Measurements from ENCODE around the gene ENDOU. TPM values are rescaled to one million over a fixed set of nuclear protein-coding genes. Genes with fewer than 3 reads are reported as not detected.

The ENDOU gene
- total and polyA plus RNA-seq, 12 donors = 0.11 to 0.56 (median 0.29) TPM; not detected in 1

Other genes with a start within 250 kb of the ENDOU start
- gene RPAP3, start 19.5 kb downstream of the ENDOU start, total RNA-seq = 10 to 100 TPM; 18.6 to 28.0 (median 21.8) TPM
- gene RPAP3, start 19.5 kb downstream of the ENDOU start, polyA plus RNA-seq = 10 to 100 TPM in 1 of 2 donors, 1 to 10 TPM in 1; 4.8 to 10.1 TPM
- 10 to 100 TPM in 9 of 10 donors, 1 to 10 TPM in 1; 9.5 to 54.9 (median 19.8) TPM for gene RAPGEF3, start 33.4 kb upstream of the ENDOU start, total RNA-seq
- 100 to 1,000 TPM in 1 of 2 donors, 10 to 100 TPM in 1; 22.4 to 173 TPM for gene RAPGEF3, start 33.4 kb upstream of the ENDOU start, polyA plus RNA-seq
- 10 to 100 TPM; 18.6 to 31.9 (median 22.1) TPM for gene SLC48A1, start 47.7 kb upstream of the ENDOU start, total RNA-seq
- gene SLC48A1, start 47.7 kb upstream of the ENDOU start, polyA plus RNA-seq = 10 to 100 TPM; 12.6 to 26.2 TPM
- 10 to 100 TPM; 26.9 to 50.7 (median 38.5) TPM for gene HDAC7, start 94.4 kb upstream of the ENDOU start, total RNA-seq
- 10 to 100 TPM; 40.4 to 75.6 TPM for gene HDAC7, start 94.4 kb upstream of the ENDOU start, polyA plus RNA-seq
- gene VDR, start 179.5 kb upstream of the ENDOU start, total RNA-seq = 1 to 10 TPM in 1 of 10 donors, under 1 TPM in 9; 0.08 to 3.0 (median 0.31) TPM
- gene VDR, start 179.5 kb upstream of the ENDOU start, polyA plus RNA-seq = under 1 TPM; 0.29 to 0.87 TPM
- gene TMEM106C, start 238.1 kb upstream of the ENDOU start, total RNA-seq = 10 to 100 TPM; 22.3 to 61.8 (median 40.0) TPM
- gene TMEM106C, start 238.1 kb upstream of the ENDOU start, polyA plus RNA-seq = 10 to 100 TPM; 24.1 to 41.6 TPM

Measured in heart right ventricle (tissue), 12 donors.